Liver (tissue), 9 donors: ENCODE measurements around the gene FLT1. TPM values are rescaled to one million over a fixed set of nuclear protein-coding genes. Genes with fewer than 3 reads are reported as not detected.

Source experiments
- DNase-seq: peaks from one replicate; pipeline ENCODE4 v3.0.0-alpha.2; 2017; ENCODE audit warnings: low spot score
- H3K27ac ChIP-seq, 2 donors: one replicate each; pipeline ENCODE4 v1.7.0; 2013; ENCODE audit warnings: inconsistent platforms in 2 of 2, low read length in 2 of 2, control low read depth in 1 of 2, low read depth in 1 of 2, mild to moderate bottlenecking in 1 of 2
- H3K27me3 ChIP-seq, 4 donors: one replicate each; pipeline versions ENCODE4 v1.6.1 to v1.7.0; 2013; ENCODE audit warnings: low read length in 3 of 4, inconsistent platforms in 1 of 4, mild to moderate bottlenecking in 1 of 4, moderate library complexity in 1 of 4; ENCODE audit not compliant: control insufficient read depth in 4 of 4, insufficient read depth in 4 of 4
- H3K36me3 ChIP-seq, 4 donors: one replicate each; pipeline versions ENCODE4 v1.6.1 to v1.7.0; 2013; ENCODE audit warnings: low read length in 3 of 4, mild to moderate bottlenecking in 3 of 4, low read depth in 1 of 4, moderate library complexity in 1 of 4; ENCODE audit not compliant: control insufficient read depth in 4 of 4, insufficient read depth in 3 of 4
- H3K4me1 ChIP-seq, 4 donors: one replicate each; pipeline versions ENCODE4 v1.6.1 to v1.7.0; 2013; ENCODE audit warnings: low read length in 3 of 4, mild to moderate bottlenecking in 3 of 4, moderate library complexity in 1 of 4; ENCODE audit not compliant: control insufficient read depth in 4 of 4, insufficient read depth in 4 of 4
- H3K4me3 ChIP-seq, 3 donors: one replicate each; pipeline versions ENCODE4 v1.6.1 to v1.7.0; 2013; ENCODE audit warnings: low read length in 3 of 3, control low read depth in 1 of 3, low read depth in 1 of 3, mild to moderate bottlenecking in 1 of 3
- H3K9ac ChIP-seq, 2 donors: one replicate each; pipeline ENCODE4 v1.7.0; 2013; ENCODE audit warnings: low read length in 2 of 2, mild to moderate bottlenecking in 2 of 2, moderate library complexity in 2 of 2, control low read depth in 1 of 2, low read depth in 1 of 2
- H3K9me3 ChIP-seq, 4 donors: one replicate each; pipeline versions ENCODE4 v1.6.1 to v1.7.0; 2013; ENCODE audit warnings: low read length in 3 of 4; ENCODE audit not compliant: control insufficient read depth in 4 of 4
- ATF3 ChIP-seq: IDR thresholded peaks from 2 replicates; pipeline ENCODE4 v1.6.1; 2016; ENCODE audit warnings: antibody characterized with exemption
- CTCF ChIP-seq: fragments of 150-350 bp; IDR thresholded peaks from 2 replicates; pipeline ENCODE4 v1.5.1; 2017; ENCODE audit warnings: improper control_type of control experiment, low read depth, low read length; ENCODE audit not compliant: missing input control
- EGR1 ChIP-seq, 2 donors: IDR thresholded peaks; 2 replicates each; pipeline ENCODE4 v1.6.1; 2016 to 2018; ENCODE audit warnings: antibody characterized with exemption in 2 of 2, low read depth in 2 of 2
- FOXA2 ChIP-seq: IDR thresholded peaks from 2 replicates; pipeline ENCODE4 v1.6.1; 2016; ENCODE audit warnings: antibody characterized with exemption
- HNF4G ChIP-seq: IDR thresholded peaks from 2 replicates; pipeline ENCODE4 v1.6.1; 2016; ENCODE audit warnings: antibody characterized with exemption
- NR2F2 ChIP-seq: IDR thresholded peaks from 2 replicates; pipeline ENCODE4 v1.6.1; 2016; ENCODE audit warnings: antibody characterized with exemption
- RAD21 ChIP-seq, 2 donors: IDR thresholded peaks; 2 replicates each; pipeline ENCODE4 v1.6.1; 2016; ENCODE audit warnings: antibody characterized with exemption in 2 of 2, mild to moderate bottlenecking in 2 of 2
- REST ChIP-seq: IDR thresholded peaks from 2 replicates; pipeline ENCODE4 v1.6.1; 2016; ENCODE audit warnings: antibody characterized with exemption, mild to moderate bottlenecking
- YY1 ChIP-seq: IDR thresholded peaks from 2 replicates; pipeline ENCODE4 v1.6.1; 2016; ENCODE audit warnings: antibody characterized with exemption, mild to moderate bottlenecking
- ZBTB33 ChIP-seq: IDR thresholded peaks from 2 replicates; pipeline ENCODE4 v1.6.1; 2016; ENCODE audit warnings: antibody characterized with exemption
- WGBS: extraction: QIAGEN DNeasy Blood & Tissue Kit; methylation state at CpG from one replicate; pipeline ENCODE4 v1.1.7; 2013; 5-methylcytosine and 5-hydroxymethylcytosine counted together
- polyA plus RNA-seq, 2 donors: library from polyadenylated mRNA; stranded (reverse) in 1 of 2; unstranded in 1 of 2; fragments of 200-250 nt in 1 of 2; fragments of >200 nt in 1 of 2; fragmentation: Nextera tagmentation in 1 of 2; extraction: Ambion mirVana in 1 of 2; gene quantifications; one replicate each; pipeline versions ENCODE4 v1.2.1 to v1.2.3, GENCODE V29; 2013 to 2015
- total RNA-seq, 2 donors: library from RNA; depleted of rRNA; stranded (reverse); fragments of >200 nt; gene quantifications; one replicate each; pipeline ENCODE4 v1.2.3, GENCODE V29; 2014
- donor health status: healthy.
- donor health status: healthy.
- donor health status: healthy.
- donor health status: healthy.
- donor health status: healthy.

Gene FLT1
- total and polyA plus RNA-seq, 4 donors: 4.1 to 19.7 (median 9.3) TPM

- no peak for TF ChIP-seq FOXA2
- no peak for TF ChIP-seq REST
- no peak for TF ChIP-seq ATF3
Measured at GRCh38 chr13:28466151-28466550, 28.8 kb downstream of the FLT1 start (continued).

GRCh38 chr13:28464861-28465460 lies 30.0 kb downstream of the FLT1 start:
- Histone ChIP-seq H3K9ac (no peak overlapping the region), H3K27me3 (peaks cover 0 to 2% (median 0%) of the 10 kb centered on the region in 4 donors), H3K4me1 (no peaks in the 10 kb centered on the region), H3K27ac (no peak overlapping the region), H3K9me3 (no peaks in the 10 kb centered on the region), H3K4me3 (no peak overlapping the region), H3K36me3 (no peaks in the 10 kb centered on the region)
- 79% methylated on average over 6 of the region's 6 CpGs for WGBS
- no peak for DNase-seq
- TF ChIP-seq ATF3 (no peak), CTCF (no peak), EGR1 (IDR thresholded peaks at IDR 0.05; ENCODE audit: low read depth in 2 of 2) (no peak), NR2F2 (no peak), ZBTB33 (no peak), RAD21 (IDR thresholded peaks at IDR 0.05) (no peak), REST (no peak), HNF4G (no peak), YY1 (no peak)
